GM12878 (cell line): ENCODE measurements around the gene SLC12A7. TPM values are rescaled to one million over a fixed set of nuclear protein-coding genes. Genes with fewer than 3 reads are reported as not detected.

Experiments used
- ATAC-seq: fragments of 200-7000 bp; cut with Tn5 transposase; 3 replicates; pipeline ENCODE4 v1.9.1; 2020; ENCODE audit warnings: mild to moderate bottlenecking, moderate library complexity
- BruUV-seq: library from RNA; stranded (reverse); fragments of 400-500 nt; replicated peaks from 2 replicates; lab custom pipeline; 2021; lab: Mats Ljungman, UMichigan
- CTCF ChIA-PET: fragments of 300-600 bp; sonication (Branson Sonifier 250); formaldehyde crosslinking; extraction: SDS; loops from one replicate; lab custom pipeline; 2021; ENCODE audit warnings: inconsistent platforms; lab: Yijun Ruan, JAX
- POLR2A ChIA-PET: fragments of 350-600 bp; formaldehyde crosslinking; extraction: SDS; loops from one replicate; lab custom pipeline; 2021; ENCODE audit warnings: inconsistent platforms; lab: Charles Lee
- RAD21 ChIA-PET: fragments of 300-600 bp; sonication (Branson Sonifier 250); formaldehyde crosslinking; loops from one replicate; lab custom pipeline; 2023; ENCODE audit warnings: antibody characterized with exemption; ENCODE audit not compliant: unreplicated experiment; lab: Charles Lee
- SMC1A ChIA-PET: fragments of 300-600 bp; sonication (Branson Sonifier 250); formaldehyde crosslinking; loops from one replicate; lab custom pipeline; 2023; ENCODE audit not compliant: unreplicated experiment, uncharacterized antibody; lab: Charles Lee
- DNase-seq: peaks from one replicate; pipeline ENCODE4 v3.0.0-alpha.2; 2011; ENCODE audit warnings: low read depth, low spot score
- FAIRE-seq: peaks from 3 replicates; lab custom pipeline; 2011; peaks lifted over from hg19 to GRCh38; lab: Jason Lieb, UNC
- H2AFZ ChIP-seq: 2 replicates; pipeline ENCODE4 v1.6.0; 2011; ENCODE audit warnings: low read depth, low read length, control low read depth; ENCODE audit not compliant: control insufficient read depth
- H3K27ac ChIP-seq: 2 replicates; pipeline ENCODE4 v1.5.1; 2011; ENCODE audit warnings: control low read depth; ENCODE audit not compliant: control insufficient read depth, insufficient read depth
- H3K27me3 ChIP-seq, 2 experiments: replicated peaks in 1 of 2; 2 replicates each; pipeline versions ENCODE4 v1.6.0 to v1.6.1; 2011; ENCODE audit warnings: low read length in 1 of 2; ENCODE audit not compliant: control insufficient read depth in 2 of 2, insufficient read depth in 2 of 2
- H3K36me3 ChIP-seq, 2 experiments: 2 replicates each; pipeline ENCODE4 v1.5.1; 2011; ENCODE audit warnings: low read length in 1 of 2; ENCODE audit not compliant: control insufficient read depth in 2 of 2, insufficient read depth in 2 of 2
- H3K4me1 ChIP-seq: 2 replicates; pipeline ENCODE4 v1.6.1; 2011; ENCODE audit warnings: mild to moderate bottlenecking, low read length, moderate library complexity, mixed read lengths; ENCODE audit not compliant: control insufficient read depth, insufficient read depth
- H3K4me2 ChIP-seq: 2 replicates; pipeline ENCODE4 v1.6.0; 2011; ENCODE audit warnings: control low read depth; ENCODE audit not compliant: control insufficient read depth, insufficient read depth
- H3K4me3 ChIP-seq: fragments of 200-600 bp; sonication (generic); 2 replicates; pipeline ENCODE4 v1.5.1; 2016
- H3K79me2 ChIP-seq: 2 replicates; pipeline ENCODE4 v1.6.0; 2011; ENCODE audit warnings: low read length; ENCODE audit not compliant: control insufficient read depth, insufficient read depth
- H3K9ac ChIP-seq: 2 replicates; pipeline ENCODE4 v1.8.0; 2011; ENCODE audit warnings: low read length, control low read depth, mixed read lengths; ENCODE audit not compliant: control insufficient read depth, insufficient read depth
- H3K9me3 ChIP-seq: replicated peaks from 3 replicates; pipeline ENCODE4 v1.5.1; 2011; ENCODE audit warnings: mild to moderate bottlenecking, low read length; ENCODE audit not compliant: control insufficient read depth, insufficient read depth
- H4K20me1 ChIP-seq: 2 replicates; pipeline ENCODE4 v1.6.0; 2011; ENCODE audit not compliant: control insufficient read depth, insufficient read depth
- CBFB ChIP-seq: IDR thresholded peaks from 2 replicates; pipeline ENCODE4 v1.6.1; 2016; ENCODE audit warnings: antibody characterized with exemption, low read depth
- HDAC6 ChIP-seq: fragments of 200-600 bp; sonication (generic); IDR thresholded peaks from one replicate; pipeline ENCODE4 v1.8.0; 2017; ENCODE audit warnings: antibody characterized with exemption; ENCODE audit not compliant: unreplicated experiment
- POU2F2 ChIP-seq: IDR thresholded peaks from 3 replicates; pipeline ENCODE4 v1.6.1; 2011; ENCODE audit warnings: low read depth, mild to moderate bottlenecking, low read length, borderline replicate concordance
- SIN3A ChIP-seq: IDR thresholded peaks from 2 replicates; pipeline ENCODE4 v1.6.1; 2012; ENCODE audit warnings: low read depth, low read length, improper control_type of control experiment
- SREBF1 ChIP-seq: IDR thresholded peaks from 2 replicates; pipeline ENCODE4 v1.6.1; 2012; ENCODE audit warnings: mild to moderate bottlenecking, low read length
- ZNF207 ChIP-seq: fragments of 450-650 bp; IDR thresholded peaks from 2 replicates; pipeline ENCODE4 v1.6.1; 2014; ENCODE audit warnings: antibody characterized with exemption, mild to moderate bottlenecking, borderline replicate concordance
- ZNF217 ChIP-seq: fragments of 450-650 bp; IDR thresholded peaks from 2 replicates; pipeline ENCODE4 v1.6.1; 2017; ENCODE audit warnings: antibody characterized with exemption, mild to moderate bottlenecking
- ZNF24 ChIP-seq: fragments of 450-650 bp; IDR thresholded peaks from 2 replicates; pipeline ENCODE4 v1.6.1; 2017; ENCODE audit warnings: antibody characterized with exemption, mild to moderate bottlenecking
- WGBS: methylation state at CpG from one replicate; pipeline ENCODE4 v1.1.6; 2016; ENCODE audit warnings: low lambda C conversion rate; ENCODE audit not compliant: insufficient replicate concordance, insufficient coverage; ENCODE audit errors: missing lambda C conversion rate; 5-methylcytosine and 5-hydroxymethylcytosine counted together
- in situ Hi-C: fragments of 300-500 bp; cut with MboI; formaldehyde crosslinking; loops from 9 replicates; pipeline ENCODE4 v1.14.3; 2018; ENCODE audit warnings: mixed read lengths
- intact Hi-C: fragments of 100-400 bp; cut with micrococcal nuclease; formaldehyde crosslinking; loops from one replicate; pipeline ENCODE4 v1.14.2; 2022; ENCODE audit not compliant: unreplicated experiment
- polyA plus RNA-seq, 11 experiments: library from polyadenylated mRNA; depleted of rRNA in 4 of 11; unstranded in 6 of 11; stranded (reverse) in 5 of 11; fragments of >200 nt; fragmentation: Nextera tagmentation in 4 of 11; fragmentation: Illumina TruSeq in 1 of 11; extraction: Ambion mirVana in 4 of 11; extraction: Trizol in 1 of 11; gene quantifications; 1 replicate in 1 of 11; 2 replicates in 10 of 11; pipeline versions ENCODE4 v1.2.1 to v1.2.3, GENCODE V29; 2011 to 2016; ENCODE audit warnings: inconsistent platforms in 2 of 11, missing spikeins in 2 of 11, low read depth in 1 of 11
- total RNA-seq, 4 experiments: library from RNA; depleted of rRNA in 3 of 4; stranded (reverse); fragments of >200 nt in 3 of 4; fragmentation: Illumina TruSeq in 1 of 4; extraction: Trizol in 1 of 4; gene quantifications; 2 replicates each; pipeline versions ENCODE4 v1.2.1 to v1.2.3, GENCODE V29; 2013 to 2021
- TF ChIP-seq, protein P1 (sequence below): fragments of 450-650 bp; IDR thresholded peaks from 2 replicates; pipeline ENCODE4 v1.6.1; 2016; ENCODE audit warnings: mild to moderate bottlenecking
- TF ChIP-seq, protein P2 (sequence below): fragments of 450-650 bp; IDR thresholded peaks from 2 replicates; pipeline ENCODE4 v1.6.1; 2017; ENCODE audit warnings: mild to moderate bottlenecking, low read depth, inconsistent platforms; ENCODE audit not compliant: poor library complexity, severe bottlenecking
- TF ChIP-seq, protein P3 (sequence below): IDR thresholded peaks from 2 replicates; pipeline ENCODE4 v1.6.1; 2012; ENCODE audit warnings: mild to moderate bottlenecking, low read depth, low read length
- TF ChIP-seq, protein P4 (sequence below): IDR thresholded peaks from 2 replicates; pipeline ENCODE4 v1.6.1; 2012; ENCODE audit warnings: low read depth, low read length, improper control_type of control experiment

SLC12A7 gene
- total and polyA plus RNA-seq, 10 of the 15 experiments (the other 5 are each of a cell fraction or from before 2014, with no cell fraction given): 0.10 to 10.0 (median 2.9) TPM

DNA sequence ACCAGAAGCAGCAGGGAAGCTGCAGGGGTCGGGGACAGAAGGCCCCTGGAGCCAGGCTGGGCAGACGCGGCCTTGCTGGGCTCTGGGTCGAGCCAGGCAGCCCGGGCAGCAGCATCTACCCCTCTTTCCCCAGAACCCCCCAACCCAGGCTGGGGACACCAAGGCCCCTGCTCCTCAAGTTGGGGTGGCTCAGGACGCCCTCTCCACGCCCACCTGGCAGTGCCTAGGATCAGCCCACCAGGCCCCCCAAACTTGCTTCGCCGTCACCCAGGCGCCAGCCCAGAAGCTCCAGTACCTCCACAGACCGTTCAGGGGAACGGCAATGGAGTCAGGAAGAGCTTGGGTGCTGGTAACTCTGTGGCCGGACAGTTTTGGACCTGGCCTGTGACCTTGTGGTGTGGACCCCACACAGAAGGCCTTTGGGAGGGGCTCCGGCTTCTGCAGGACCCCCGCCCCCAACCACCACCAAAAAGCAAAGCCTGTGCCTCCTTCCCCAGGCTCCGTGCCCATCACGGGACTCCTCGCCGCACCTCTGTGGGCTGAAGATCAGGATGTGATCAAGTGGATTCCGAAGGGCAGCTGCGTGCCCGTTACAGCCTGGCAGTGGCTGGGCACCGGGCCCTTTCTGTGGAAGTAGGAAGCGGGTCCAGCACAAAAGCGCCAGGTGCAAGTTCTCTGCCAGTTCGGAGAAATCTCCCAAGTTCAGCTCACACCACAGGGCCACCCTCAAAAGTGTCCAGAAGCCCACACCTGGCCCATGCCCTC lies 2.1 kb downstream of the SLC12A7 start:
- in situ Hi-C loops: no loop called here
- no peaks in the 10 kb centered on the region for H3K36me3 ChIP-seq
- H2AFZ ChIP-seq: no peak overlapping the region
- H3K27ac ChIP-seq: no peak overlapping the region
- POLR2A ChIA-PET: interaction anchor here (0.5 to 3.0 kb wide), 2 partner anchors 16 to 24 kb away, joined by 7 to 32 read pairs; no protein-coding TSS in a partner anchor
- H3K27me3 ChIP-seq: peaks cover 0 to 1% of the 10 kb centered on the region in 2 experiments; a peak in 3 of 4 replicates
- intact Hi-C loops: no loop called here
- SMC1A ChIA-PET: interaction anchor here (0.6 to 3.0 kb wide), 5 partner anchors 8 to 31 kb away, joined by 3 to 16 read pairs (median 6); no protein-coding TSS in a partner anchor
- H3K4me1 ChIP-seq: no peaks in the 10 kb centered on the region
- BruUV-seq: no TSS peak
- WGBS: 48% methylated on average over 26 of the region's 26 CpGs
- no peak overlapping the region for H3K9ac ChIP-seq
- no peaks in the 10 kb centered on the region for H4K20me1 ChIP-seq
- no peak for FAIRE-seq
- no peak overlapping the region for H3K4me2 ChIP-seq
- CTCF ChIA-PET: interaction anchor here (1.1 to 3.7 kb wide), 5 partner anchors 24 to 535 kb away, joined by 3 to 13 read pairs (median 8); no protein-coding TSS in a partner anchor
- no peak overlapping the region for H3K4me3 ChIP-seq
- RAD21 ChIA-PET: interaction anchor here (0.7 to 5.6 kb wide), 6 partner anchors 8 to 31 kb away, joined by 3 to 78 read pairs (median 5); no protein-coding TSS in a partner anchor
- H3K79me2 ChIP-seq: peaks cover 2% of the 10 kb centered on the region; the same call in 1 of the 2 replicates
- no peak for ATAC-seq
- H3K9me3 ChIP-seq: no peaks in the 10 kb centered on the region
- no peak for DNase-seq
- TF ChIP-seq, protein P1, sequence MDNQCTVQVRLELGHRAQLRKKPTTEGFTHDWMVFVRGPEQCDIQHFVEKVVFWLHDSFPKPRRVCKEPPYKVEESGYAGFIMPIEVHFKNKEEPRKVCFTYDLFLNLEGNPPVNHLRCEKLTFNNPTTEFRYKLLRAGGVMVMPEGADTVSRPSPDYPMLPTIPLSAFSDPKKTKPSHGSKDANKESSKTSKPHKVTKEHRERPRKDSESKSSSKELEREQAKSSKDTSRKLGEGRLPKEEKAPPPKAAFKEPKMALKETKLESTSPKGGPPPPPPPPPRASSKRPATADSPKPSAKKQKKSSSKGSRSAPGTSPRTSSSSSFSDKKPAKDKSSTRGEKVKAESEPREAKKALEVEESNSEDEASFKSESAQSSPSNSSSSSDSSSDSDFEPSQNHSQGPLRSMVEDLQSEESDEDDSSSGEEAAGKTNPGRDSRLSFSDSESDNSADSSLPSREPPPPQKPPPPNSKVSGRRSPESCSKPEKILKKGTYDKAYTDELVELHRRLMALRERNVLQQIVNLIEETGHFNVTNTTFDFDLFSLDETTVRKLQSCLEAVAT: no peak
- TF ChIP-seq SREBF1: no peak
- TF ChIP-seq SIN3A: no peak
- TF ChIP-seq, protein P2, sequence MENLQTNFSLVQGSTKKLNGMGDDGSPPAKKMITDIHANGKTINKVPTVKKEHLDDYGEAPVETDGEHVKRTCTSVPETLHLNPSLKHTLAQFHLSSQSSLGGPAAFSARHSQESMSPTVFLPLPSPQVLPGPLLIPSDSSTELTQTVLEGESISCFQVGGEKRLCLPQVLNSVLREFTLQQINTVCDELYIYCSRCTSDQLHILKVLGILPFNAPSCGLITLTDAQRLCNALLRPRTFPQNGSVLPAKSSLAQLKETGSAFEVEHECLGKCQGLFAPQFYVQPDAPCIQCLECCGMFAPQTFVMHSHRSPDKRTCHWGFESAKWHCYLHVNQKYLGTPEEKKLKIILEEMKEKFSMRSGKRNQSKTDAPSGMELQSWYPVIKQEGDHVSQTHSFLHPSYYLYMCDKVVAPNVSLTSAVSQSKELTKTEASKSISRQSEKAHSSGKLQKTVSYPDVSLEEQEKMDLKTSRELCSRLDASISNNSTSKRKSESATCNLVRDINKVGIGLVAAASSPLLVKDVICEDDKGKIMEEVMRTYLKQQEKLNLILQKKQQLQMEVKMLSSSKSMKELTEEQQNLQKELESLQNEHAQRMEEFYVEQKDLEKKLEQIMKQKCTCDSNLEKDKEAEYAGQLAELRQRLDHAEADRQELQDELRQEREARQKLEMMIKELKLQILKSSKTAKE: no peak
- TF ChIP-seq, protein P3, sequence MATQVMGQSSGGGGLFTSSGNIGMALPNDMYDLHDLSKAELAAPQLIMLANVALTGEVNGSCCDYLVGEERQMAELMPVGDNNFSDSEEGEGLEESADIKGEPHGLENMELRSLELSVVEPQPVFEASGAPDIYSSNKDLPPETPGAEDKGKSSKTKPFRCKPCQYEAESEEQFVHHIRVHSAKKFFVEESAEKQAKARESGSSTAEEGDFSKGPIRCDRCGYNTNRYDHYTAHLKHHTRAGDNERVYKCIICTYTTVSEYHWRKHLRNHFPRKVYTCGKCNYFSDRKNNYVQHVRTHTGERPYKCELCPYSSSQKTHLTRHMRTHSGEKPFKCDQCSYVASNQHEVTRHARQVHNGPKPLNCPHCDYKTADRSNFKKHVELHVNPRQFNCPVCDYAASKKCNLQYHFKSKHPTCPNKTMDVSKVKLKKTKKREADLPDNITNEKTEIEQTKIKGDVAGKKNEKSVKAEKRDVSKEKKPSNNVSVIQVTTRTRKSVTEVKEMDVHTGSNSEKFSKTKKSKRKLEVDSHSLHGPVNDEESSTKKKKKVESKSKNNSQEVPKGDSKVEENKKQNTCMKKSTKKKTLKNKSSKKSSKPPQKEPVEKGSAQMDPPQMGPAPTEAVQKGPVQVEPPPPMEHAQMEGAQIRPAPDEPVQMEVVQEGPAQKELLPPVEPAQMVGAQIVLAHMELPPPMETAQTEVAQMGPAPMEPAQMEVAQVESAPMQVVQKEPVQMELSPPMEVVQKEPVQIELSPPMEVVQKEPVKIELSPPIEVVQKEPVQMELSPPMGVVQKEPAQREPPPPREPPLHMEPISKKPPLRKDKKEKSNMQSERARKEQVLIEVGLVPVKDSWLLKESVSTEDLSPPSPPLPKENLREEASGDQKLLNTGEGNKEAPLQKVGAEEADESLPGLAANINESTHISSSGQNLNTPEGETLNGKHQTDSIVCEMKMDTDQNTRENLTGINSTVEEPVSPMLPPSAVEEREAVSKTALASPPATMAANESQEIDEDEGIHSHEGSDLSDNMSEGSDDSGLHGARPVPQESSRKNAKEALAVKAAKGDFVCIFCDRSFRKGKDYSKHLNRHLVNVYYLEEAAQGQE: no peak
- no peak for TF ChIP-seq ZNF24
- TF ChIP-seq, protein P4, sequence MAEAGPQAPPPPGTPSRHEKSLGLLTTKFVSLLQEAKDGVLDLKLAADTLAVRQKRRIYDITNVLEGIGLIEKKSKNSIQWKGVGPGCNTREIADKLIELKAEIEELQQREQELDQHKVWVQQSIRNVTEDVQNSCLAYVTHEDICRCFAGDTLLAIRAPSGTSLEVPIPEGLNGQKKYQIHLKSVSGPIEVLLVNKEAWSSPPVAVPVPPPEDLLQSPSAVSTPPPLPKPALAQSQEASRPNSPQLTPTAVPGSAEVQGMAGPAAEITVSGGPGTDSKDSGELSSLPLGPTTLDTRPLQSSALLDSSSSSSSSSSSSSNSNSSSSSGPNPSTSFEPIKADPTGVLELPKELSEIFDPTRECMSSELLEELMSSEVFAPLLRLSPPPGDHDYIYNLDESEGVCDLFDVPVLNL: no peak
- TF ChIP-seq HDAC6: no peak
- TF ChIP-seq POU2F2: no peak
- no peak for TF ChIP-seq ZNF207
- no peak for TF ChIP-seq ZNF217
- TF ChIP-seq CBFB: no peak
